Activated T-helper 2 cell treated with anti-CD3 and anti-CD28 coated beads, Interferon-gamma antibody, Interleukin-2, Interleukin-4, amounts not matched to agents 10 μg/mL and 5 μg/mL and 100 μg/mL, durations not matched to agents 14 hours and 24 hours and 36 hours (primary cell): ENCODE data around the gene LSM12. TPM values are rescaled to one million over a fixed set of nuclear protein-coding genes. Genes with fewer than 3 reads are reported as not detected.
"Not testable (repeated sequence)": the region's sequence is repeated elsewhere in the genome, so short reads cannot be mapped to it uniquely, and the experiment has no call there.

ENCODE experiments used
- DNase-seq: peaks from one replicate; pipeline ENCODE4 v3.0.0; 2021; ENCODE audit warnings: low spot score
- H3K27ac Mint-ChIP-seq: one replicate; pipeline ENCODE4 v1.8.0; 2021; ENCODE audit warnings: mixed read lengths
- H3K27me3 Mint-ChIP-seq: one replicate; pipeline ENCODE4 v1.8.0; 2021; ENCODE audit warnings: low read depth, mixed read lengths
- H3K36me3 Mint-ChIP-seq: one replicate; pipeline ENCODE4 v1.8.0; 2021; ENCODE audit warnings: low read depth, mixed read lengths
- H3K4me1 Mint-ChIP-seq: one replicate; pipeline ENCODE4 v1.8.0; 2021; ENCODE audit warnings: low read depth, mixed read lengths
- H3K4me3 Mint-ChIP-seq: one replicate; pipeline ENCODE4 v1.8.0; 2021; ENCODE audit warnings: low read depth, mild to moderate bottlenecking, moderate library complexity, mixed read lengths
- H3K9me3 Mint-ChIP-seq: one replicate; pipeline ENCODE4 v1.8.0; 2021; ENCODE audit warnings: mixed read lengths
- intact Hi-C: fragments of 100-400 bp; cut with micrococcal nuclease; formaldehyde crosslinking; loops from one replicate; pipeline ENCODE4 v1.15.1; 2023
- total RNA-seq: library from RNA; stranded (reverse); gene quantifications from 2 replicates; pipeline ENCODE4 v1.2.3, GENCODE V29; 2022

The LSM12 gene
- total RNA-seq, 1 donor from 2014 or later: 88.4 TPM

GRCh38 chr17:44106801-44107200 lies 40.3 kb upstream of the LSM12 start:
- Mint-ChIP-seq H3K36me3 (no peaks in the 10 kb centered on the region), H3K27me3 (no peaks in the 10 kb centered on the region), H3K9me3 (no peaks in the 10 kb centered on the region), H3K4me1 (no peaks in the 10 kb centered on the region), H3K27ac (no peak overlapping the region), H3K4me3 (no peak overlapping the region)
- intact Hi-C loops: no loop called here
- DNase-seq: no peak

GRCh38 chr17:44105941-44106340 lies 39.5 kb upstream of the LSM12 start:
- DNase-seq: no peak
- Mint-ChIP-seq H3K27ac (no peak overlapping the region), H3K36me3 (no peaks in the 10 kb centered on the region), H3K9me3 (no peaks in the 10 kb centered on the region), H3K4me1 (no peaks in the 10 kb centered on the region), H3K4me3 (no peak overlapping the region), H3K27me3 (no peaks in the 10 kb centered on the region)
- intact Hi-C loops: no loop called here

- Mint-ChIP-seq H3K27ac (no peak overlapping the region), H3K36me3 (no peaks in the 10 kb centered on the region), H3K27me3 (no peaks in the 10 kb centered on the region), H3K4me3 (no peak overlapping the region), H3K9me3 (no peaks in the 10 kb centered on the region), H3K4me1 (no peaks in the 10 kb centered on the region)
- DNase-seq: no peak
- intact Hi-C loops: no loop called here
Observed at GRCh38 chr17:44105483-44105882, 39.0 kb upstream of the LSM12 start.

- Mint-ChIP-seq H3K9me3 (no peaks in the 10 kb centered on the region), H3K36me3 (no peaks in the 10 kb centered on the region), H3K27ac (no peak overlapping the region), H3K4me1 (peaks cover under 1% of the 10 kb centered on the region), H3K4me3 (no peak overlapping the region), H3K27me3 (no peaks in the 10 kb centered on the region)
- intact Hi-C loops: no loop called here
- no peak for DNase-seq
Observed at GRCh38 chr17:44102849-44103622, 36.6 kb upstream of the LSM12 start.

GRCh38 chr17:44101858-44102257 lies 35.4 kb upstream of the LSM12 start:
- H3K27ac Mint-ChIP-seq, H3K36me3 Mint-ChIP-seq, H3K4me3 Mint-ChIP-seq, H3K4me1 Mint-ChIP-seq, intact Hi-C loops, H3K9me3 Mint-ChIP-seq, DNase-seq, H3K27me3 Mint-ChIP-seq: not testable (repeated sequence)

- H3K4me1 Mint-ChIP-seq: peaks cover 6% of the 10 kb centered on the region
- no peak overlapping the region for H3K27ac Mint-ChIP-seq
- no peaks in the 10 kb centered on the region for H3K36me3 Mint-ChIP-seq
- H3K9me3 Mint-ChIP-seq: no peaks in the 10 kb centered on the region
- H3K27me3 Mint-ChIP-seq: no peaks in the 10 kb centered on the region
- no peak overlapping the region for H3K4me3 Mint-ChIP-seq
- DNase-seq: no peak
- intact Hi-C loops: no loop called here
Observed at GRCh38 chr17:44097110-44097958, 30.9 kb upstream of the LSM12 start.

- intact Hi-C loops: no loop called here
- DNase-seq: no peak
- Mint-ChIP-seq H3K4me1 (peaks cover 6% of the 10 kb centered on the region), H3K9me3 (no peaks in the 10 kb centered on the region), H3K36me3 (peaks cover 3% of the 10 kb centered on the region), H3K4me3 (no peak overlapping the region), H3K27ac (no peak overlapping the region), H3K27me3 (no peaks in the 10 kb centered on the region)
Observed at GRCh38 chr17:44095647-44096496, 29.4 kb upstream of the LSM12 start.

GRCh38 chr17:44095388-44095646 lies 28.8 kb upstream of the LSM12 start:
- no peaks in the 10 kb centered on the region for H3K27me3 Mint-ChIP-seq
- no peak overlapping the region for H3K27ac Mint-ChIP-seq
- H3K9me3 Mint-ChIP-seq: no peaks in the 10 kb centered on the region
- intact Hi-C loops: no loop called here
- peaks cover 3% of the 10 kb centered on the region for H3K36me3 Mint-ChIP-seq
- peaks cover 6% of the 10 kb centered on the region for H3K4me1 Mint-ChIP-seq
- no peak overlapping the region for H3K4me3 Mint-ChIP-seq
- no peak for DNase-seq

GRCh38 chr17:44094701-44095387 lies 28.4 kb upstream of the LSM12 start:
- no peak for DNase-seq
- H3K27ac Mint-ChIP-seq: no peak overlapping the region
- H3K4me1 Mint-ChIP-seq: peaks cover 6% of the 10 kb centered on the region
- H3K9me3 Mint-ChIP-seq: no peaks in the 10 kb centered on the region
- no peak overlapping the region for H3K4me3 Mint-ChIP-seq
- no peaks in the 10 kb centered on the region for H3K27me3 Mint-ChIP-seq
- H3K36me3 Mint-ChIP-seq: peaks cover 3% of the 10 kb centered on the region
- intact Hi-C loops: no loop called here

GRCh38 chr17:44093231-44093900 lies 26.9 kb upstream of the LSM12 start:
- intact Hi-C loops: no loop called here
- Mint-ChIP-seq H3K27me3 (no peaks in the 10 kb centered on the region), H3K9me3 (no peaks in the 10 kb centered on the region), H3K27ac (no peak overlapping the region), H3K36me3 (peaks cover 8% of the 10 kb centered on the region), H3K4me1 (peaks cover 9% of the 10 kb centered on the region), H3K4me3 (no peak overlapping the region)
- no peak for DNase-seq

GRCh38 chr17:44092051-44092450 lies 25.6 kb upstream of the LSM12 start:
- Mint-ChIP-seq H3K36me3 (peaks cover 8% of the 10 kb centered on the region), H3K27me3 (no peaks in the 10 kb centered on the region), H3K9me3 (no peaks in the 10 kb centered on the region), H3K4me1 (peaks cover 12% of the 10 kb centered on the region), H3K4me3 (no peak overlapping the region), H3K27ac (no peak overlapping the region)
- intact Hi-C loops: no loop called here
- no peak for DNase-seq
